GM23248 (cell line): ENCODE measurements around the gene FBXW8.

ENCODE experiments used
- EZH2 ChIP-seq: fragments of 200-600 bp; sonication (generic); IDR thresholded peaks from 2 replicates; pipeline ENCODE4 v1.6.1; 2018; ENCODE audit warnings: antibody characterized with exemption, mild to moderate bottlenecking; ENCODE audit not compliant: insufficient read depth, poor library complexity, severe bottlenecking
- EZH2phosphoT487 ChIP-seq: fragments of 200-600 bp; sonication (generic); IDR thresholded peaks from 2 replicates; pipeline ENCODE4 v1.6.1; 2018; ENCODE audit warnings: antibody characterized with exemption, moderate library complexity, mild to moderate bottlenecking, low read depth; ENCODE audit not compliant: insufficient read depth

DNA sequence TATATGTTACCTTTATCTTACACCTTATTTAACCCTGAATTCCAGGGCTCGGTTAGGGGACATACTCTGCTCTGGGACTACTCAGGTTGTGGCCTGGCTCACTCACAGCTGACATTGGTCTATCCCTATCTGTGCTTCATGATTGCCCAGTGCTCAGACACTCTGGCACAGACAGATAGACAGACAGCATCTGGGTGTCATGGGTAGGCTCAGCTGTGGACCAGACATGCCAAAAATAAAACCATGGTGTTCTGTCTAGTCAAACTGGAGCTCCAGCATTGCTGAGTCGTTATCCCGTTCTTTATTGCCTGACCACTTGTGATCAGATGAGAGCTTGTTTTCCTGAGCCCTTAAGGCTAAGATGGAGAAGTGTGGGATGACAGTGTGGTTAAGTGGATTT, 29.0 kb downstream of the FBXW8 start:
- no peak for TF ChIP-seq EZH2phosphoT487
- no peak for TF ChIP-seq EZH2
